AG04450 (cell line): ENCODE results near the gene PLXNA4. TPM values are rescaled to one million over a fixed set of nuclear protein-coding genes. Genes with fewer than 3 reads are reported as not detected.

Experiments
- CTCF ChIA-PET: fragments of 300-600, 350-600 bp; formaldehyde crosslinking; extraction: SDS; loops from one replicate; lab custom pipeline; 2022; ENCODE audit warnings: antibody characterized with exemption, inconsistent platforms; lab: Charles Lee
- POLR2A ChIA-PET: fragments of 350-600 bp; formaldehyde crosslinking; extraction: SDS; loops from one replicate; lab custom pipeline; 2021; ENCODE audit warnings: antibody characterized with exemption, inconsistent platforms; lab: Yijun Ruan, JAX
- DNase-seq: peaks from one replicate; pipeline ENCODE4 v3.0.0-alpha.2; 2011; ENCODE audit warnings: low read depth, low spot score
- H3K27ac ChIP-seq: one replicate; pipeline ENCODE4 v1.5.1; 2012; ENCODE audit warnings: low read depth, low read length, control low read depth
- H3K27me3 ChIP-seq: one replicate; pipeline ENCODE4 v1.6.0; 2012; ENCODE audit warnings: low read length; ENCODE audit not compliant: control insufficient read depth, insufficient read depth
- H3K4me3 ChIP-seq: 2 replicates; pipeline ENCODE4 v1.5.1; 2011; ENCODE audit warnings: mild to moderate bottlenecking, low read depth, low read length, control low read depth
- H3K9me3 ChIP-seq: 2 replicates; pipeline ENCODE4 v1.5.1; 2012; ENCODE audit warnings: low read length; ENCODE audit not compliant: control insufficient read depth, insufficient read depth
- CTCF ChIP-seq: IDR thresholded peaks from 2 replicates; pipeline ENCODE4 v1.5.1; 2011; ENCODE audit warnings: low read depth, low read length, control low read depth, inconsistent platforms
- polyA plus RNA-seq: library from polyadenylated mRNA; depleted of rRNA; stranded (reverse); fragments of >200 nt; gene quantifications from 2 replicates; pipeline ENCODE4 v1.2.3, GENCODE V29; 2011

The PLXNA4 gene
- polyA plus RNA-seq, 1 experiment = 0.05 TPM

- ChIA-PET CTCF (no interaction called here), POLR2A (no interaction called here)
- H3K27me3 ChIP-seq = no peaks in the 10 kb centered on the region
- H3K9me3 ChIP-seq = no peaks in the 10 kb centered on the region
- DNase-seq = no peak
- no peak overlapping the region for H3K4me3 ChIP-seq
- no peak overlapping the region for H3K27ac ChIP-seq
- TF ChIP-seq CTCF = no peak
Observed at GRCh38 chr7:132429181-132429580, 147.1 kb downstream of the PLXNA4 start.

GRCh38 chr7:132428247-132428919 lies 147.9 kb downstream of the PLXNA4 start:
- no peaks in the 10 kb centered on the region for H3K27me3 ChIP-seq
- POLR2A ChIA-PET = no interaction called here
- no peak overlapping the region for H3K27ac ChIP-seq
- no peak for DNase-seq
- H3K9me3 ChIP-seq = no peaks in the 10 kb centered on the region
- CTCF ChIA-PET = no interaction called here
- H3K4me3 ChIP-seq = no peak overlapping the region
- no peak for TF ChIP-seq CTCF

GRCh38 chr7:132425942-132426341 lies 150.3 kb downstream of the PLXNA4 start:
- ChIA-PET POLR2A (no interaction called here), CTCF (no interaction called here)
- H3K9me3 ChIP-seq = no peaks in the 10 kb centered on the region
- H3K27me3 ChIP-seq = peaks cover 2% of the 10 kb centered on the region
- no peak for DNase-seq
- no peak overlapping the region for H3K27ac ChIP-seq
- TF ChIP-seq CTCF = no peak
- no peak overlapping the region for H3K4me3 ChIP-seq

GRCh38 chr7:132424821-132425724 lies 151.2 kb downstream of the PLXNA4 start:
- ChIA-PET POLR2A (no interaction called here), CTCF (no interaction called here)
- H3K4me3 ChIP-seq = no peak overlapping the region
- H3K9me3 ChIP-seq = no peaks in the 10 kb centered on the region
- H3K27me3 ChIP-seq = peaks cover 2% of the 10 kb centered on the region
- no peak overlapping the region for H3K27ac ChIP-seq
- no peak for TF ChIP-seq CTCF
- no peak for DNase-seq

GRCh38 chr7:132424277-132424676 lies 152.0 kb downstream of the PLXNA4 start:
- DNase-seq = no peak
- no peak overlapping the region for H3K27ac ChIP-seq
- H3K9me3 ChIP-seq = no peaks in the 10 kb centered on the region
- TF ChIP-seq CTCF = no peak
- ChIA-PET POLR2A (no interaction called here), CTCF (no interaction called here)
- no peak overlapping the region for H3K4me3 ChIP-seq
- H3K27me3 ChIP-seq = peaks cover 2% of the 10 kb centered on the region
